Measurements from ENCODE around the gene BCL11A.
A peak's percentile ranks its signal among the peaks of the same experiment; 100 is the strongest.

The BCL11A gene

GRCh38 chr2:60502144-60502543 is 51.3 kb downstream of the BCL11A start:
- no peak for DNase-seq

DNA sequence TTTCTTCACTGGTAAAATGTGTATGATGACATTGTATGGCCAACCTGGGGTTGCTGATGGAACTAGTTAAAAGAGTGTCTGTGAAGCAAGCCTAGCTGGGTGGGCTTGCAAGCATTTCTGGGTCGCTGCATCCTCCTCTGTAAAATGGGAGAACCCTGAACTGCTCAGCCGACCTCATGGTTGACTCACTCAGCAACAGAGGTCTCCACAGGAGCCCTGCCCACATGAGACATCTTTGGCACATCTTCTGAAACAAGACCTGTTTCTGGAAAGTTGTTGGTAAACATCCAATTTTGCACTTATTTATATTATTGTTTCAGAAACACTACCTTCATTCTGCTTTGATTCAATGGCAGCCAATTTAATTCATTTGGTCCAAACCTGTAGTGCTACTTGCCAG is 52.6 kb downstream of the BCL11A start:
- DNase-seq = no peak

DNA sequence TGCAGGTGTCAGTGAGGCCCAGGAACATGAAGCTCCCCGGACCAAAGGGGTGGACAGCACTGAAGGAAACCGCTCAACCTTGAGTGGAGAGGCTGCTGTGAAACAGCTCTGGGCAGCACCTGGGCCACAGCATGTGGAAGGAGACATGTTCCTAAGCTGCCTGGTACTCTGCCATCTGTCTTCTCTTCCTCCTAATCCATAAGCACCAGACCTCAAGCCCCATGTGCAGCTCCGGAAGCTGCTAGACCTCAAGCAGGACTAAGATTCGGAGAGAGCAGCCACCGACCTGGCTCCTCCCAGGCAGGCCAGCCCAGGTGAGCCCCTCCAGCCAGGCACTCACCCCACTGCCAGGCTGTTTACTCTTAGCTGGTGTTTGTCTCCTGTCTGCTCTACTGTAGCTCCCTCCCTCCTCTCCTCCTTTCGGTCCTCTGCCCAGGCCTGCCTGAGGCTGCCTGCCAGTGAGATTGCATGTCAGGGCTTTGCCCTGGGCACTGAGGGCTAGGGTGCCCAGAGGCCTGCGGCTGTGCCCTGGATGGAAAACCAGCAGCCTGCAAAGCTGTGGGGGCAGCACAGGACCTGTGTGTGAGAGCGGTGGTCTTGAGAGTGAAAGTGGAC is 53.7 kb downstream of the BCL11A start:
- DNase-seq = no peak

DNA sequence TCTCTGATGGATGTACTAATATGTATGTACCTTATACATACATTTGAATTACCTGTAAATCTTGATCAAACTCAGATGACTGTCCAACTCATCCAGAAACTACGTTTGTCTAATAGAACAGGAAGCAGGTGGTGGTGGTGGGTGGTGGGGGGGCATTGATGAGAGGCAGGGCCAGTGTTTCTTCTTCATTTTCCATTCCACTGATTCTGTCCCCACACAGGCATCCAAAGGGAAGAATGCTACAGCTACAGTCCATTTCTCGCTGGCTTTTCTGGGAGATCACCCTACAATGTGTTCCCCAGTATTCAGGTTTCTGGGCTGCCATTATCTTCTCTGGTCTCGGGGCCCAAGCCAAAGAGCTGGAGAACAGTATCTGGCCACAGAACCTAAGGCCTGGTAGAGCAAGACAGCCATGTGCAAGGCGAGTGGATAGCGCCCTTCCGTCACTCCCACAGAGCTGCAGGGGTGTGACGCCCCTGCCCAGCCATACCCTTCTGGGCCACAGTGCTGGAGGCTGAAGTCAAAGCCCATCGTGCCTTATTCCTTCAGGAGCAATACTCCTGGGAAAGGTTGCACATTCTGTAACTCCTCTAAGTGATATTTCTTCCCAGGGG is 54.5 kb downstream of the BCL11A start:
- DNase-seq = no peak

GRCh38 chr2:60498127-60498815 is 55.2 kb downstream of the BCL11A start:
- no peak for DNase-seq

DNA sequence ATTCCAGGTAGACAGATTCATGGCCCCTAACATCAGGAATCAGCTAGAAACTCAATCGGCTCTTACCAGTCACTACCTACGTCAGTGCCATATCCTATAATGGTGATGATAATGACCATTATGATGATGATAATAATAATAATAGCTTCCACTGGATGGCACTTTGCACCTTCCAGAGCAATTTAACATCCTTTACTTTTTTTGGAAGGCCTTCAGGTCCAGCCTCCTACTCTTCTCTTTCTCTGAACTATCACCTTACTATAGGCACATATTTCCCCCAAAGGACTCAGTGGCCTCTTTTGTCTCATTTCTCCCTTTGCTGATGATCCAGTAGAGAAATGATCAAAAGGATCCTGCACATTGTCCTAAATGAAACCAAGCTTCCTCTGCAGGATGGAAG is 56.0 kb downstream of the BCL11A start:
- DNase-seq = no peak

DNA sequence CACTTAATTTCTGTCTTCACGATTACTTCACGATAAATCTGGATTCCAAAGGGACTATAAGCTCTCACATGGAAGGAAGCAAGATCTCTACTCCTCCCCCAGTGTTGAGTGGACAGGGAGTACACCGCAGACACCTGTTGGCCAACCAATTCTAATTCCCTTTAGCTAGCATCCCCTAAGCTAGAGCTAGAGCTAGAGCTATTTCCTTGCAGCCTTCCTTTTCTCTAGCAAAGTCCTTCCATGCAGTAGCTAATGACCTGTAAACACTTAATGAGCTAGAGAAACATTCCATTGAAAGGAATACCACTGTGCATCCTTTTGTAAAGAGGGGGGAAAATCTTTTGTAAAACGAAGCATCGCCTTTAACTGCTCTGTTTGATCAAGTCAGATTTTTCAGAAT is 56.5 kb downstream of the BCL11A start:
- DNase-seq = no peak

DNA sequence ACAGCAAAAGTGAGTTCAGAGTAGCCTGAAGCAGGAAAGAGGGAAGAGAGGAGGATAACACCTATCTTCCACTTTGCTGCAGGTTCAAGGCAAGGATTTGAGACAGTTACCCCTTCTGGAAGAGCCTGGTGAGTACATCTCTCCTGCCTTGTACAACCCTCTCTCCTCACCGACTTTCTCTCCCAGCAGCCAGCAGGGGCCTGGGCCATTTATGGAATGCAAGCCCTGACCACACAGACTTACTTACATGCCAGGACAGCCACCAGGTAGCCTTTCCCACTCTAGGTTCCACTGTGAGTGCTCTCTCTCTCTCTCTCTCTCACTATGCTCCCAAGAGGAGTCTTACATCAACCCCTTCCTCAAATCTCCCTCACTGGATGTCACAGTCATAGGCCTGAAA is 57.0 kb downstream of the BCL11A start:
- no peak for DNase-seq

DNA sequence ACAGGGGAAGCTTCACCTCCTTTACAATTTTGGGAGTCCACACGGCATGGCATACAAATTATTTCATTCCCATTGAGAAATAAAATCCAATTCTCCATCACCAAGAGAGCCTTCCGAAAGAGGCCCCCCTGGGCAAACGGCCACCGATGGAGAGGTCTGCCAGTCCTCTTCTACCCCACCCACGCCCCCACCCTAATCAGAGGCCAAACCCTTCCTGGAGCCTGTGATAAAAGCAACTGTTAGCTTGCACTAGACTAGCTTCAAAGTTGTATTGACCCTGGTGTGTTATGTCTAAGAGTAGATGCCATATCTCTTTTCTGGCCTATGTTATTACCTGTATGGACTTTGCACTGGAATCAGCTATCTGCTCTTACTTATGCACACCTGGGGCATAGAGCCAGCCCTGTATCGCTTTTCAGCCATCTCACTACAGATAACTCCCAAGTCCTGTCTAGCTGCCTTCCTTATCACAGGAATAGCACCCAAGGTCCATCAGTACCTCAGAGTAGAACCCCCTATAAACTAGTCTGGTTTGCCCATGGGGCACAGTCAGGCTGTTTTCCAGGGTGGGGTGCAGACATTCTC is 58.3 kb downstream of the BCL11A start:
- DNase-seq = no peak

DNA sequence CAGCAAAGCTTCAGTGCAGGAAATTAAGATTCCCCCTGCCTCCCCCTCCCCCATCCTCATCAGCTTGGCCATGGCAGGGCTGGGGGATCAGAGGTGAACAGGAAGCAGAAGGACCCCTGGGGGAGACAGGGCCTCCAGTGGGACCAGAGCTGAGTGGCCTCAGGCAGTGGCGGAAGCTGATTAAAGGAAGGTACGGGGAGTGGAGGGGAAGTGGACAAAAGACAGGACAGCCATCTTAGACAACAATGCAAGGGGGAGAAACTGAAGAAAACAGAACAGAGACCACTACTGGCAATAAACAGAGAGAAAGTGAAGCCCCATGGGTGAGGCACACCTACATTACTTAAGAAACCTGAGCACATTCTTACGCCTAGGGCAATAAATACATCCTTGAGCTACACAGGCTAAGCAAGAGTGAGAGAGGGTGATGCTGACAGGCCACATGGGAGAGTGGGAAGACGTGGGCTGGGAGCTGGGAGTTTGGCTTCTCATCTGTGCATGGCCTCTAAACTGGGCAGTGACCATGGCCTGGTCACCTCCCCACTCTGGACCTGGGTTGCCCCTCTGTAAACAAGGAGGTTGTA is 59.6 kb downstream of the BCL11A start:
- no peak for DNase-seq

- DNase-seq = no peak
These were observed 60.9 kb downstream of the BCL11A start for GRCh38 chr2:60492548-60492947.

GRCh38 chr2:60490848-60491247 is 62.6 kb downstream of the BCL11A start:
- DNase-seq = no peak

DNA sequence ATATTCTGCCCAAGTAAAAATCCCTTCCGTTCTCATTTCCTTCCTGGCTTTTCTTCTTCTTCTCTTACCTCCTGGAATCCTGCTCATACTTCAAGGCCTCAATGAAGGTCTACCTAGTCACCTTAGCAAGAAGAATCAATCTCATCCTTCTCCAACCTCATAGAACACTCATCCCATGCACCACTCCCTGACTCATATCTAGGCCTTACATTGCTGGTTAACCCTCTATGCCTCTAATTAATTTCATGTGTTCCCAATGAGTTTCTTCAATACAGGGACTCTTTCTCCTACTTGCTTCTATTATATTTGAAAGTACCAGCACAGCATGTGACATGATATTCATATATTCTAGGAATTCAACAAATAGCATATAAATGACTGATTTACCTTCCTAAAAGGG is 63.0 kb downstream of the BCL11A start:
- DNase-seq = peak; percentile 65

DNA sequence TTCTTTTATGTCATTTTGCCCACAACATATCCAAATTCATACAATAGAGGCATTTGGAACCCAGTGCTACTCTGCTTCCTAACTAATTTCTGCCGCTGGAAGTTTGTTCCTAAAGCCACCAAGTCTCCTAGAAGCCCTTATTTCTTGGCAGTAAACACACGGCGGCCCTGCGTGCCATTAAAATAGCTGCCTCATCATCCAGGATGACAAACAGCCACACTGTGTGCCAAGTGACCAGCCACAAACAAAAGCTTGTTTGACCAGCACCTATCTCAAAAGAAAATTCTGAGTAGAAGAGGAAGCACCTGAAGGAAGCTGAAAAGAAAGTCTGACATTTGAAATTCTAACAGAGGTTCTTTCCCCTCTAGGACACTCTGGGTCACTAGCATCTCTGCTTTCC is 64.2 kb downstream of the BCL11A start:
- no peak for DNase-seq

DNA sequence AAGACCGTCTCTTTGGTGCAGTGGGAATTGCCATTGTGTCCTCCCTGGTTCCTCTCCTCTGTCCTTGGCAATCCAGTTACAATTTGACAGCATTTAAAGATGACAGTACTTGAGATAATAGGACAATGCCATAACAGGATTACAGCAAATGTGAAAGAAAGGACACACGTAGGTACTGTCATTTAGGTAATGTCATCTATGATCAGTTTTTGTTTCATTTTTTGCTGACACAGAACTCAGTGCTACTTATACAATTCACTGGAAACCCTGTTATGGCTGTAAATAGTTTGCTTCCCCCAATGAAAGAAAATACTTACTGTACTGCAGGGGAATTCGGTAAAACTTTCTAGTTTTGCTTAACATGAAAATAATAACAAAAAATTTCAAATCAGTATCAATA is 65.2 kb downstream of the BCL11A start:
- DNase-seq = no peak

- no peak for DNase-seq
These were observed 66.3 kb downstream of the BCL11A start for GRCh38 chr2:60487174-60487573.

GRCh38 chr2:60486551-60486950 is 66.9 kb downstream of the BCL11A start:
- DNase-seq = peak; percentile 42

DNA sequence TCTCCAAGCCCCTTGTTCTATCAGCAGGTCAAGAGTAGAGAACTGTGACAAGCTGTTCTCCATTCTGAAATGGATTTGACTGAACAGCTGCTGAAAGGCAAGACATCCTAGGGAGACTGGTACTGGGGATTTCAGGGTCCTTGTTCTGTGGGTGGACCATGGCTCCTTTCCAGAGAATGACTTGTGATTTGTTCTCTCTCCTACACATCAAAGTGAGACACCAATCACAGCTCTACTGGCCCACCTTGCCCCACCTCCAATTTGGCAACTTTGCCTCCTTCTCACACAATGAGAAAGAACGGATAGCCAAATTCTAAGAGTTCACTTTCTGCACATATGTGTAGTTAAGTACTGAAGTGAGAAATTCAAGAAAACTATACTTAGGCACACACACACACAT is 67.4 kb downstream of the BCL11A start:
- DNase-seq = peak; percentile 40

GRCh38 chr2:60485550-60485949 is 67.9 kb downstream of the BCL11A start:
- no peak for DNase-seq

DNA sequence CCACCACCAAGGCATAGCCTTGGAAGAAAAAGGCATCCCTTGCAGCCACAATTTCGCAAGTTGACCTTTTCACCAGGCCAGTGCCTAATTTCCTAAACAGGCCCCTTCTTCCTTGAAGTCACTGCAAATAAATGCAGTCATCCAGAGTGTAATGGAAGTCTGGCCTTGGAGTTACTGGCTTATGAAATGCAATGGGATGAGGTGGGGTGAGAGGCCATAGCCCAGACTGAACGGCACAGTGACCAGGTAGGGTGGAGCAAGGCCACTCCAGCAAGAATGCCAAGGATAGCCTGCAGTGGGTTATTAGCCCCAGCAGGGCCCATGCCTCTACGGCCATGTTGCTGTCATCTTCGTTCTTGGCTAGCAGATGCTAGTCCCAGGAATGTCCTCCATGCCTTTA is 68.4 kb downstream of the BCL11A start:
- DNase-seq = no peak

- peak; percentile 91 for DNase-seq
These were observed 69.3 kb downstream of the BCL11A start for GRCh38 chr2:60484133-60484645.

DNA sequence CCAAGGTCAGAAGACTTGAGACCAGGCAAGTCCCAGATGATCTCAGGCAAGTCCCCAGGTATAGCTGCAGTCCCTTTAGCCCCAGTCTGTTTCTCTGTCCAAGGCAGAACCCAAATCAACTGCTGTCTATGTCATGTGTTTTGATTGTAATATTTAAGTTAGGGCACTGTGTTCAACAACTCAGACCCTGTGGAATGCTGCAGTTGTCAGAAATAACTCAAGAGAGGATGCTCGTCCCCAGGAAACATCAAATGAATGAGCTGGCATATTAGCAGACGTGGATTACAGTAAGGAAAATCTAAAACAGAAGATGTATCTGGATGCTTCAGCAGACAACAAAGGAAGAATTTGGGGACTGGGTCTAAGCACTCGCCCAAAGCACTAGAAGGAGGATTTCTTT is 70.1 kb downstream of the BCL11A start:
- DNase-seq = peak; percentile 95

DNA sequence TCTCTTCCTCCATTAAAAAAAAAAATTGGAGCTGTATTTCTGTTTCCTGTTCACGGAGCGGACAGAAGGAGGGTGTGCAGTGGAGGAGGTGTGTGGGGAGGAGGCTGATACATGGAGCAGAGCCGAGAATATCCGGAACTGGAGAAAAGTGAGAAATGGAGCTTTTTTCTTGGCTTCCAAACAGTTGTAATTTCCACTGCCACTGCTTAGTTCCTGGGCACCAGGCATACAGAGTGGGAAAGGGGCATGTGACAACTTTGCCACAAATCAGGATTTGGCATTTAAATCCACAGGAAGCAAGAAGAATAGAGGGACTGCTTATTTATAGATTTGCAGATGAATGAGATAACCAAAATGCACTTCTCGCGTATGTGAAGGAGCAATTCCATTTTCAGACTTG is 71.2 kb downstream of the BCL11A start:
- no peak for DNase-seq

- DNase-seq = no peak
These were observed 72.2 kb downstream of the BCL11A start for GRCh38 chr2:60481257-60481656.

Measured in fibroblast of skin of right quadriceps (primary cell).